CD4-positive, alpha-beta T cell treated with Interleukin-2 at 100 ng/mL for 4 hours (primary cell): ENCODE data around the gene ABHD16A.

Experiments
- DNase-seq: peaks from one replicate; pipeline ENCODE4 v3.0.0-alpha.2; 2020; ENCODE audit warnings: low spot score

Gene ABHD16A

GRCh38 chr6:31730631-31731086, 27.5 kb upstream of the ABHD16A start:
- DNase-seq = no peak

- DNase-seq = peak; percentile 64
These were observed 27.0 kb upstream of the ABHD16A start for GRCh38 chr6:31729979-31730630.

DNA sequence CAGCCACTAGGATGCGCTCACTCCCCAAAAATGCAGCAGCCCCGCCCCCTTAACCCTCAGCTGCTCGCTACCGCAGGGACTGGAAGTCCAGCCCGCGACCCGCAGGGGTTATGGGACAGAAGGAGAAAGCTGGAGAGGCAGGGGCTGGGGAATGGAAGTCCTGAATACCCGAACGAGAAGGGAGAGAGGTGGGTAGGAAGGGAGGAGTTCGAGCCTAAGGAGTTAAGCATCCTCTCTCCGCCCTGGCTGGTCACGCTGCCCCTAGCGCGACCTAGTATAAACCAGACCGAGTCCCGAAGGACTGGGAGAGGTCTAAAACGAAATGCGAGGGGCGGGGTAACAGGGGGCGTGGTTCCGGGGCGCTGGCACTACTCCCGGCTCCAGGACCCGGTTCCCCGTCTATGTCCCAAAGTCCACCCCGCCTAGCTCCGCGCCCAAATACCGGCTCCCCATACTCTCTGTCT, 26.4 kb upstream of the ABHD16A start:
- peak; percentile 83 for DNase-seq

- no peak for DNase-seq
These were observed 25.8 kb upstream of the ABHD16A start, which contains the start of gene DDAH2 for GRCh38 chr6:31728767-31729514. TSS of gene DDAH2 (minus strand) at chr6:31729299. CDS start at chr6:31729161, 138 bp downstream.

DNA sequence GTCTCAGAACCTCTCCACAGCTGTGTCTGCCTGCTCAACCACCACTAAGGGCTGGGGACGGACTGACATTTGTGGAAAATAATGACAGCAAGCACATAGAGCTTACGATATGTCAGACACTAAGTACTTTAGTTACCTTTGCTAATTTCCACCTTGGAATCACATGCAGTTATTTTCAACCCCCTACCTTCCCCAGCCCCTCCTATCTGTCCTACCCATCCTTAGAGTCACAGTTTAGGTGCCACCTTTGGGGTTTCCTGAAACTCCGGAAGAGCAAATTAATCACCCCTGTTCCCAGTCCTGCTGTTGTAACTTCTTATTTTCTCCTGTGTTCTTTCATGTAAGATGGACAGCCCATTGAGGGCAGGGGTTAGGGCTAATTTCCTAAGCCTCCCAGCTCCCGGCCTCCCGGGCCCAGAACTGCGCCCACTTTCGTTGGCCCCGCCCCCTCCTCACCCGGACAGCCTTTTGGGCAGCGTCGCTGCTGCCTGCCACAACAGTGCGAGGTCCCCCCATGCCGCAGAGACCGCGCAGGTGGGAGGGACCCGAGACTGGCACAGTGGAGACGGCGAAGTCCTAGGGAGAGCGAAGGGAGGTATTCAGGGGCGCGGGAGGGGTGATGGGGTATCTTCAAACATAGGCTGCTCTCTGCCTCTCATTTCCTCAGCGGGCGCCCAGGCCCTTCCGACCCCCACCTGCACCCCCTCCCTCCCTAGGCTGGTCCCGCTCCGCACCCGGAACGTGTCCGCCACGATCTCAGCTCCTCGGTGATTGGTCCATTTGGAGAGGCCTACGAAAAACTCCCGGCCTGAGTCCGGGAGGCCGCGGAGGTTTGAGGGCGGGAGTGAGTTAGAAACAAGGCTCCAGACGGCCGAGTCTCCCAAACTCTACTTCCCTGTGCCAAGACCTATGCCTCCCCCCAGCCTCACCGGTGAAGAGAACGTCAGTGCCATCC, 24.9 kb upstream of the ABHD16A start:
- DNase-seq = no peak

- peak; percentile 31 for DNase-seq
These were observed 24.1 kb upstream of the ABHD16A start for GRCh38 chr6:31727034-31727716.

- DNase-seq = no peak
These were observed 22.6 kb upstream of the ABHD16A start for GRCh38 chr6:31725502-31726350.

- DNase-seq = no peak
These were observed 21.0 kb upstream of the ABHD16A start for GRCh38 chr6:31723980-31724691.

GRCh38 chr6:31723245-31723979, 20.3 kb upstream of the ABHD16A start, which contains the start of gene MPIG6B:
TSS of gene MPIG6B (plus strand) at chr6:31723373. CDS start at chr6:31723384, 11 bp downstream.
- no peak for DNase-seq

- DNase-seq = no peak
These were observed 19.0 kb upstream of the ABHD16A start for GRCh38 chr6:31722173-31722572.

DNA sequence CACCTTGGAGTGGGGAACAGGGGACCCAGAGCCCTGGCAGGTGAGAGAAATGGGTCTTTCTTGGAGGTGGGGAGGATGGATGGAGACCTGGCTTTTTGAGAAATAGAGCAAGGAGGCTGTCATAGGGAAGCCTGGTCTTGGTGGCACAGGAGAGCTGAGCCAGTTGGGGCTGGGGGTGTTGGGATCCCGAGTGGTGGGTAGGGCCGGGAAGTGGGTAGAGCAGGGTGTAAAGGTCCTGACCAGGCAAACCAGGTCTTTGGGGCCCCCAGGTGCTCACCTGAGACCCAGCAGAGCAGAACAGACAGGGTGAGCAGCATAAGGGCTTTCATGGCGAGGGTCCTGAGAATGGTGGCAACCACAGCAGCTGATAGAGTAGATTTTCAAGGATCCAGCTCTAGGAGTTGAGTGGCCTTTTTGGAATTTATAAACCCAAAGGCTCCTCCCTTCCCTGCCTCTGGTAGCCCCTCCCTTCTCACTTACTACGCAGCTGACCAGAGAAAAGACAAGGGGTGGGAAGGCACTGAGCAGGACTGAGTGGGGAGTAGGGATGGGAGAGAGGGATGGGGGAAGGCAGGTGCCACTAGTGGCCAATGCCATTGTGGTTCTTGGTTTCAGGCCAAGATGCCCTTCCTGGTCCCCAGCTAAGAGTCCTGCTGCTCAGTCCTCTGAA, 18.4 kb upstream of the ABHD16A start, which contains the start of gene LY6G6C:
TSS of gene LY6G6C (minus strand) at position 396 of the 670 bp plus-strand sequence. CDS start at position 329, 67 bp downstream.
- DNase-seq = no peak

DNA sequence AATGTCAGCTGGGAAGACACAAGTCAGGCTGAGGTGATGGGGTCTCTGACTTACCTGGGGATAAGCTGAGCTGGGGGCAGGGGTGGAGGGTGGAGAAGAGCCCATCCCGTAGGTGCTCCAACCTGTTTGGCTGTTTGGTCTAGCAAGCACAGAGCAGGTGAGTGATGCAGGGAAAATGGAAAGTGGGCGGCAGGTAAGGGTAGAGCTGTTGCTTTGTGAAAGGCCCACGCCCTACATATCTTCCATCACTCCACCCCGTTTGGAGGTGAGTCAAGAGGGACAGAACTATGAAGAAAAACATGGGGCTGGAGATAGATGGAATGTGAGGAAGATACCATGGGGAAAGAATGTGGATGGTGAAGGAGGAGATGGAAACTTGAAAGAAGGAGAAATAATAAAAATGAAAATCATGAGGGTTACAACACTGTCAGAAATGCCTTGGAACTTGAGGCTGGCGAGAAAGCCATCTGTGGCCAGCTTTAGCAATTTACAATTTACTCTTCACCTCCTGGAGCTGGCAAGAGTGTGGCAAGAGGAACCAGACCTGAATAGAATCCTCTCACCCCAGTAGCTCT, 17.2 kb upstream of the ABHD16A start:
- DNase-seq = no peak

GRCh38 chr6:31719001-31719400, 15.9 kb upstream of the ABHD16A start:
- no peak for DNase-seq

DNA sequence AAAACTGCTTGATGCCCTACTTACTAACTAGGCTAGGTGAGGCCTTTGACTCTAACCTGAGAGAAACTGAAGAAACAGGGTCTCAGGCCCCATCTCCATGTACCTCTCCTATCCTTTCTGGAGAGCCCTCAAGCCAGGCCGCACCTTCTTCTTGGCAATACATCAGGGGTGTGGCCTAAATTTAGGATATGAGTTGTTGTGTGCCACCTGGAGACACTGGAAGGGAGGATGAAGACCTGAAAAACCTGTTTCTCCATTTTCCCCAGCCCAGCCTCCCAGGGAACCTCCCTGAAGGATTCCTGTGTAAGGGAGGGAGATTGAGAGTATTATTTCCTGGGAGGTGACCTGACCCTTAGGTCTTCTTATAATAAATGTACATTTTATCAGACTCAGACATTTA, 15.1 kb upstream of the ABHD16A start:
- no peak for DNase-seq

DNA sequence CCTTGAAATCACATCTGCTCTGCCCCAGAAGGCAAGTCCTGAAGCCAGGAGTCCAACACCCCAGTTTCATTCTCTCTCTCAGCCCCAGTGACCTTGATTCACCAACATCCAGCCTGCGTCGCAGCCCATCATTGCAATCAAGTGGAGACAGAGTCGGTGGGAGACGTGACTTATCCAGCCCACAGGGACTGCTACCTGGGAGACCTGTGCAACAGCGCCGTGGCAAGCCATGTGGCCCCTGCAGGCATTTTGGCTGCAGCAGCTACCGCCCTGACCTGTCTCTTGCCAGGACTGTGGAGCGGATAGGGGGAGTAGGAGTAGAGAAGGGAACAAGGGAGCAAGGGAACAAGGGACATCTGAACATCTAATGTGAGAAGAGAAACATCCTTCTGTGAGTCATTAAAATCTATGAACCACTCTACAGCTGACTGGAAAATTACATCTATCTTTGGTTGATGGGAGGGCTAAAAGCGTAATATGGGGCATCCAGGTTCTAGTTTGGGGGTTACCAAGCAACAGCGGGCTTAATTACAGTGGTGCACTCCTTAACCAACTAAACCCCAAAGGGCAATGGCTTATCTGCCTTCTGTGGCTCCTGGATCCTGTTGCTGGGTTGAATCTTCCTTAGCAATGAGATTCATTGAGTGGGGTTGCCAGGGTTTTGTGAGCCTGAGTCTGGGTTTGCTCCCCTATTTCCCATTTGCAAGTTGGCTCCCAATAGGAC, 14.5 kb upstream of the ABHD16A start:
- no peak for DNase-seq

DNA sequence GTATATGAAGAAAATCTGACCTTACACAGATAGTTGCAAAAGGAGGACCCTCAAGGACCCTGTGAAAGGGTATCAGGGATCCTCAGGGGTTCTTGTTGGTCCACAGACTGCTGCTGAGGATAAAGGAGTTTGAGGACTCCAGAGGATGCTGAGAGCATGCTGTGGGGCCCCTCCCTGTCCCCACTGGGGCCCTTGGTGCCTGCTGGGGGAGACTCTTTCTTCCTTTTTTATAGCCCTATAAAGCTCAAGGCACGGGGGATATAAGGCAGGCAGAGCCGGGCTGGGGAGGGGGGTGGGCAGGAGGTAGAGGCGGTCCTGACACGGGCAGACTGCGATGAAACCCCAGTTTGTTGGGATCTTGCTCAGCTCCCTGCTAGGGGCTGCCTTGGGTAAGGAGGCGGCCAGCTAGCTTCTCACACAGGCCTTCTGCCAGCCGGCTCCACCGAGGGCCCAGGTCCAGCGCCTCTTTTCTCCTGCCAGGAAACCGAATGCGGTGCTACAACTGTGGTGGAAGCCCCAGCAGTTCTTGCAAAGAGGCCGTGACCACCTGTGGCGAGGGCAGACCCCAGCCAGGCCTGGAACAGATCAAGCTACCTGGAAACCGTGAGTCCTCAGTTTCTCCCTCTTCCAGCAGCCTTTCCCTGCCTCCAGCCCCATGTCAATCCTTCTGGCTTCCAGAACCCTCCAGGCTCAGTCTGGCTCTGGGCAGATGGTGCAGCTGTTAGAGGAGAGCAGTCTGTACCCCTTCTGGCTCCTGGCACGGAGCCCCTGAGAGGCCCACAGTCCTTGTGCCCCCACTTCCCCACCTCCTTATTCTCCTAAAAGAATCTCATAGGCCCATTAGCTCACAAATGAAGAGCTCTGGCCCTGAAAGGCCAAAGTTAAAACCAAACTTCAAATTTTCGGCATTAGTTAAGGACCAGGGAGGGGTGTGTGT, 12.2 kb upstream of the ABHD16A start, which contains the start of gene LY6G6D:
TSS of gene LY6G6D (plus strand) at position 327 of the 937 bp plus-strand sequence. CDS start at position 335, 8 bp downstream.
- no peak for DNase-seq
